CD14-positive monocyte (primary cell): ENCODE results near the gene MALSU1. TPM values are rescaled to one million over a fixed set of nuclear protein-coding genes. Genes with fewer than 3 reads are reported as not detected.

Experiments used
- DNase-seq, 3 donors: peaks; one replicate each; pipeline ENCODE4 v3.0.0-alpha.2; 2011 to 2022
- H2AFZ ChIP-seq: 2 replicates; pipeline ENCODE4 v1.6.0; 2012; ENCODE audit warnings: mild to moderate bottlenecking, low read depth, low read length, inconsistent platforms; ENCODE audit not compliant: insufficient read depth, poor library complexity, severe bottlenecking
- H3K27ac ChIP-seq, 2 donors: 1 replicate in 1 of 2; 2 replicates in 1 of 2; pipeline ENCODE4 v1.5.1; 2012 to 2013; ENCODE audit warnings: low read length in 2 of 2, control low read depth in 1 of 2, inconsistent platforms in 1 of 2, low read depth in 1 of 2, mild to moderate bottlenecking in 1 of 2
- H3K27me3 ChIP-seq, 2 donors: one replicate each; pipeline versions ENCODE4 v1.6.0 to v1.6.1; 2011 to 2013; ENCODE audit warnings: low read length in 2 of 2; ENCODE audit not compliant: control insufficient read depth in 2 of 2, insufficient read depth in 2 of 2
- H3K36me3 ChIP-seq, 2 donors: replicated peaks in 1 of 2; 1 replicate in 1 of 2; 2 replicates in 1 of 2; pipeline versions ENCODE4 v1.5.1 to v1.6.1; 2012 to 2013; ENCODE audit warnings: low read length in 2 of 2, control low read depth in 1 of 2, inconsistent platforms in 1 of 2, mild to moderate bottlenecking in 1 of 2; ENCODE audit not compliant: insufficient read depth in 2 of 2, control insufficient read depth in 1 of 2
- H3K4me1 ChIP-seq, 2 donors: 1 replicate in 1 of 2; 2 replicates in 1 of 2; pipeline versions ENCODE4 v1.5.1 to v1.6.1; 2012 to 2013; ENCODE audit warnings: low read length in 2 of 2, control low read depth in 1 of 2, inconsistent platforms in 1 of 2, mild to moderate bottlenecking in 1 of 2, moderate library complexity in 1 of 2; ENCODE audit not compliant: insufficient read depth in 2 of 2, control insufficient read depth in 1 of 2
- H3K4me2 ChIP-seq: replicated peaks from 2 replicates; pipeline ENCODE3; 2012; ENCODE audit warnings: low read length, moderate library complexity, mild to moderate bottlenecking; ENCODE audit not compliant: poor library complexity, severe bottlenecking; ENCODE audit errors: extremely low read depth
- H3K4me3 ChIP-seq, 3 experiments: fragments of 200-600 bp in 1 of 3; sonication (generic) in 1 of 3; replicated peaks in 1 of 3; 1 replicate in 2 of 3; 2 replicates in 1 of 3; pipeline ENCODE4 v1.5.1; 2011 to 2013; ENCODE audit warnings: low read length in 3 of 3, mild to moderate bottlenecking in 3 of 3, control low read depth in 2 of 3, low read depth in 2 of 3, inconsistent platforms in 1 of 3, moderate library complexity in 1 of 3
- H3K79me2 ChIP-seq: 2 replicates; pipeline ENCODE4 v1.6.0; 2012; ENCODE audit warnings: mild to moderate bottlenecking, control low read depth, inconsistent platforms, low read length, moderate library complexity; ENCODE audit not compliant: insufficient read depth
- H3K9ac ChIP-seq: 2 replicates; pipeline ENCODE4 v1.6.0; 2017; ENCODE audit warnings: low read length, mild to moderate bottlenecking; ENCODE audit not compliant: insufficient read depth, poor library complexity, severe bottlenecking
- H3K9me3 ChIP-seq, 2 donors: replicated peaks in 1 of 2; 1 replicate in 1 of 2; 2 replicates in 1 of 2; pipeline versions ENCODE4 v1.5.1 to v1.6.1; 2012 to 2013; ENCODE audit warnings: low read length in 2 of 2, control low read depth in 1 of 2; ENCODE audit not compliant: control insufficient read depth in 1 of 2, insufficient read depth in 1 of 2
- H4K20me1 ChIP-seq: 2 replicates; pipeline ENCODE4 v1.6.0; 2012; ENCODE audit warnings: mild to moderate bottlenecking, low read length, control low read depth, moderate library complexity; ENCODE audit not compliant: insufficient read depth
- H3K27ac Mint-ChIP-seq, 7 donors: one replicate each; pipeline ENCODE4 v1.8.0; 2020; ENCODE audit warnings: mild to moderate bottlenecking in 7 of 7, mixed read lengths in 7 of 7, moderate library complexity in 6 of 7, inconsistent platforms in 2 of 7
- H3K27me3 Mint-ChIP-seq, 3 donors: one replicate each; pipeline ENCODE4 v1.8.0; 2021 to 2022; ENCODE audit warnings: low read depth in 3 of 3, mild to moderate bottlenecking in 3 of 3, mixed read lengths in 3 of 3, moderate library complexity in 3 of 3, inconsistent platforms in 1 of 3
- H3K36me3 Mint-ChIP-seq, 2 donors: one replicate each; pipeline ENCODE4 v1.8.0; 2020; ENCODE audit warnings: mixed read lengths in 2 of 2, inconsistent platforms in 1 of 2, mild to moderate bottlenecking in 1 of 2
- H3K4me1 Mint-ChIP-seq: one replicate; pipeline ENCODE4 v1.8.0; 2020; ENCODE audit warnings: mild to moderate bottlenecking, mixed read lengths
- H3K4me3 Mint-ChIP-seq, 2 donors: one replicate each; pipeline ENCODE4 v1.8.0; 2020; ENCODE audit warnings: mild to moderate bottlenecking in 2 of 2, mixed read lengths in 2 of 2, moderate library complexity in 1 of 2
- H3K9me3 Mint-ChIP-seq, 7 donors: one replicate each; pipeline ENCODE4 v1.8.0; 2020 to 2022; ENCODE audit warnings: mixed read lengths in 7 of 7, mild to moderate bottlenecking in 6 of 7, moderate library complexity in 6 of 7, inconsistent platforms in 2 of 7
- CTCF ChIP-seq: fragments of 200-600 bp; IDR thresholded peaks from one replicate; pipeline ENCODE4 v1.8.0; 2022; ENCODE audit warnings: antibody characterized with exemption, mild to moderate bottlenecking
- WGBS: methylation state at CpG from one replicate; pipeline ENCODE4 v1.1.5; 2013; ENCODE audit warnings: missing lambda C conversion rate; ENCODE audit not compliant: insufficient coverage; 5-methylcytosine and 5-hydroxymethylcytosine counted together
- intact Hi-C, 2 donors: fragments of 100-400 bp; cut with micrococcal nuclease; formaldehyde crosslinking; loops; one replicate each; pipeline versions ENCODE4 v1.15.0 to v1.15.1; 2023
- polyA plus RNA-seq, 3 donors: library from polyadenylated mRNA; depleted of rRNA in 1 of 3; unstranded in 2 of 3; stranded (reverse) in 1 of 3; fragments of 300-500 nt in 2 of 3; fragments of >200 nt in 1 of 3; fragmentation: Illumina TruSeq in 2 of 3; gene quantifications; 1 replicate in 2 of 3; 2 replicates in 1 of 3; pipeline ENCODE4 v1.2.3, GENCODE V29; 2012 to 2021

The MALSU1 gene
- polyA plus RNA-seq, 3 donors, result 16.8 to 41.5 (median 41.4) TPM

- H3K27me3 Mint-ChIP-seq, result peaks cover 3 to 7% (median 5%) of the 10 kb centered on the region in 3 donors
- Histone ChIP-seq H3K79me2 (no peaks in the 10 kb centered on the region), H3K4me1 (peaks cover 2 to 5% of the 10 kb centered on the region in 2 donors), H4K20me1 (no peaks in the 10 kb centered on the region), H3K27ac (no peak overlapping the region), H3K36me3 (no peaks in the 10 kb centered on the region), H3K9ac (no peak overlapping the region), H3K27me3 (no peaks in the 10 kb centered on the region), H3K4me2 (peak overlapping the region; percentile 8), H3K9me3 (no peaks in the 10 kb centered on the region), H3K4me3 (no peak overlapping the region), H2AFZ (peak overlapping the region; percentile 22)
- peak; percentile 65 to 79 (median 77) for DNase-seq
- peaks cover 5% of the 10 kb centered on the region for H3K4me1 Mint-ChIP-seq
- H3K4me3 Mint-ChIP-seq, result peak overlapping the region; percentile 25 to 56
- H3K9me3 Mint-ChIP-seq, result no peaks in the 10 kb centered on the region
- intact Hi-C loops, result loop anchor here in 1 of 2 donors (10.0 kb wide), 1 partner anchor 442 kb away; the partner anchor contains the start of gene STK31
- peak; percentile 94 for TF ChIP-seq CTCF
- no peaks in the 10 kb centered on the region for H3K36me3 Mint-ChIP-seq
- no peak overlapping the region for H3K27ac Mint-ChIP-seq
- 0% methylated on average over 1 of the region's 11 CpGs for WGBS
These were observed 26.0 kb upstream of the MALSU1 start for GRCh38 chr7:23273141-23273599.

- H3K27ac ChIP-seq, result no peak overlapping the region
- no peaks in the 10 kb centered on the region for H3K9me3 Mint-ChIP-seq
- peaks cover 3 to 7% (median 5%) of the 10 kb centered on the region in 3 donors for H3K27me3 Mint-ChIP-seq
- no peak for DNase-seq
- H3K27ac Mint-ChIP-seq, result no peak overlapping the region
- intact Hi-C loops, result loop anchor here in 1 of 2 donors (10.0 kb wide), 1 partner anchor 439 kb away; the partner anchor contains the start of gene STK31
- no peak overlapping the region for H2AFZ ChIP-seq
- peaks cover 5% of the 10 kb centered on the region for H3K4me1 Mint-ChIP-seq
- H4K20me1 ChIP-seq, result no peaks in the 10 kb centered on the region
- H3K79me2 ChIP-seq, result no peaks in the 10 kb centered on the region
- 85% methylated on average over 3 of the region's 5 CpGs for WGBS
- no peak for TF ChIP-seq CTCF
- H3K27me3 ChIP-seq, result no peaks in the 10 kb centered on the region
- no peak overlapping the region for H3K4me3 ChIP-seq
- H3K36me3 ChIP-seq, result no peaks in the 10 kb centered on the region
- no peak overlapping the region for H3K9ac ChIP-seq
- no peaks in the 10 kb centered on the region for H3K36me3 Mint-ChIP-seq
- H3K4me2 ChIP-seq, result no peak overlapping the region
- H3K4me1 ChIP-seq, result peaks cover 2 to 5% of the 10 kb centered on the region in 2 donors
- H3K4me3 Mint-ChIP-seq, result no peak overlapping the region
- no peaks in the 10 kb centered on the region for H3K9me3 ChIP-seq
These were observed 23.2 kb upstream of the MALSU1 start for GRCh38 chr7:23275912-23276311.
